Panc1 (cell line): Measurements from ENCODE around the gene YTHDF1. TPM values are rescaled to one million over a fixed set of nuclear protein-coding genes. Genes with fewer than 3 reads are reported as not detected.
A peak's percentile ranks its signal among the peaks of the same experiment; 100 is the strongest.

Experiments
- ATAC-seq: fragments of 200-7000 bp; cut with Tn5 transposase; 2 replicates; pipeline ENCODE4 v1.9.1; 2020; ENCODE audit warnings: mild to moderate bottlenecking, moderate library complexity
- BruUV-seq: library from RNA; stranded (reverse); fragments of 400-500 nt; replicated peaks from 2 replicates; lab custom pipeline; 2021; lab: Mats Ljungman, UMichigan
- CTCF ChIA-PET: fragments of 300-600 bp; sonication (Branson Sonifier 250); formaldehyde crosslinking; loops from one replicate; lab custom pipeline; 2022; ENCODE audit warnings: antibody characterized with exemption; lab: Charles Lee
- POLR2A ChIA-PET: fragments of 300-600 bp; sonication (Branson Sonifier 250); formaldehyde crosslinking; loops from one replicate; lab custom pipeline; 2022; ENCODE audit warnings: antibody characterized with exemption; lab: Charles Lee
- DNase-seq: peaks from one replicate; pipeline ENCODE4 v3.0.0-alpha.2; 2010; ENCODE audit warnings: low read depth, low spot score
- H3K27ac ChIP-seq: 2 replicates; pipeline ENCODE4 v1.5.1; 2011; ENCODE audit warnings: mild to moderate bottlenecking, low read length, inconsistent platforms
- H3K27me3 ChIP-seq: fragments of 200-500 bp; sonication (Bioruptor generic); 2 replicates; pipeline ENCODE4 v1.6.0; 2014; ENCODE audit warnings: low read length, inconsistent platforms; ENCODE audit not compliant: control insufficient read depth, insufficient read depth
- H3K36me3 ChIP-seq: fragments of 200-500 bp; sonication (Bioruptor generic); 2 replicates; pipeline ENCODE4 v1.5.1; 2014; ENCODE audit warnings: inconsistent platforms, mild to moderate bottlenecking, low read length, moderate library complexity; ENCODE audit not compliant: control insufficient read depth, insufficient read depth
- H3K4me1 ChIP-seq: 2 replicates; pipeline ENCODE4 v1.5.1; 2011; ENCODE audit warnings: inconsistent platforms, mild to moderate bottlenecking, low read length, moderate library complexity; ENCODE audit not compliant: control insufficient read depth, insufficient read depth
- H3K4me3 ChIP-seq, 2 experiments: 2 replicates each; pipeline ENCODE4 v1.5.1; 2011 to 2012; ENCODE audit warnings: low read depth in 2 of 2, low read length in 2 of 2, mild to moderate bottlenecking in 2 of 2, inconsistent platforms in 1 of 2, moderate library complexity in 1 of 2
- H3K9me3 ChIP-seq: fragments of 200-500 bp; sonication (Bioruptor generic); 2 replicates; pipeline ENCODE4 v1.5.1; 2014; ENCODE audit warnings: low read depth, mild to moderate bottlenecking, inconsistent platforms, low read length, moderate library complexity; ENCODE audit not compliant: control insufficient read depth, insufficient read depth
- CTCF ChIP-seq: fragments of 450-650 bp; IDR thresholded peaks from 2 replicates; pipeline ENCODE4 v1.5.1; 2017; ENCODE audit warnings: mild to moderate bottlenecking
- POLR2AphosphoS5 ChIP-seq: IDR thresholded peaks from 2 replicates; pipeline ENCODE4 v1.6.1; 2012; ENCODE audit warnings: mild to moderate bottlenecking, low read depth, low read length, moderate library complexity
- SIN3A ChIP-seq: IDR thresholded peaks from 2 replicates; pipeline ENCODE4 v1.6.1; 2012; ENCODE audit warnings: low read depth, mild to moderate bottlenecking, low read length, moderate library complexity, borderline replicate concordance; ENCODE audit not compliant: insufficient read depth
- TCF7L2 ChIP-seq: IDR thresholded peaks from 2 replicates; pipeline ENCODE4 v1.6.1; 2011; ENCODE audit warnings: mild to moderate bottlenecking, low read depth, low read length, inconsistent platforms
- in situ Hi-C: cut with HindIII; loops from 2 replicates; pipeline ENCODE4 v1.10.0; 2016; ENCODE audit warnings: low sequenced_read_pairs, low pct_unique_long_range_greater_than_20kb
- intact Hi-C: fragments of 100-400 bp; cut with micrococcal nuclease; formaldehyde crosslinking; loops from one replicate; pipeline ENCODE4 v1.10.0; 2022; ENCODE audit not compliant: unreplicated experiment
- total RNA-seq: library from RNA; stranded (reverse); gene quantifications from one replicate; pipeline ENCODE4 v1.2.1, GENCODE V29; 2021; ENCODE audit not compliant: unreplicated experiment
- TF ChIP-seq, protein P1 (sequence below), 2 experiments: IDR thresholded peaks; 2 replicates each; pipeline ENCODE4 v1.6.1; 2011 to 2012; ENCODE audit warnings: low read depth in 2 of 2, control low read depth in 1 of 2, low read length in 1 of 2, mild to moderate bottlenecking in 1 of 2, moderate library complexity in 1 of 2; ENCODE audit not compliant: insufficient read depth in 1 of 2

The YTHDF1 gene
- total RNA-seq, 1 experiment from 2014 or later = 43.0 TPM

DNA sequence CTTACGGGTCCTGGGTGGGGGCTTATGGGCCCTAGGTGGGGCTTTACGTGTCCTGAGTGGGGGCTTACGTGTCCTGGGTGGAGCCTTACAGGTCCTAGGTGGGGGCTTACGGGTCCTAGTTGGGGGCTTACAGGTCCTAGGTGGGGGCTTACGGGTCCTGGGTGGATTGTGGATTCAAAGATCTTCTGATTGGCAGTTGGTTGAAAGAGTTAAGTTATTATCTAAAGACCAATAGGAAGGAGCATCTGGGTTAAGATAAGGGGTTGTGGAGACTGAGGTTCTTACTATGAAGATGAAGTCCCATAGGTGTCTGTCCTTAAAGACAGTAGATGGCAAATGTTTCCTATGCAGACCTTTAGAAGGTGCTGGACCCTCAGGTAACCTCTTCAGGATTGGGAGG lies 11.3 kb upstream of the YTHDF1 start:
- TF ChIP-seq TCF7L2 (no peak), CTCF (no peak), SIN3A (no peak), POLR2AphosphoS5 (no peak)
- TF ChIP-seq, protein P1, sequence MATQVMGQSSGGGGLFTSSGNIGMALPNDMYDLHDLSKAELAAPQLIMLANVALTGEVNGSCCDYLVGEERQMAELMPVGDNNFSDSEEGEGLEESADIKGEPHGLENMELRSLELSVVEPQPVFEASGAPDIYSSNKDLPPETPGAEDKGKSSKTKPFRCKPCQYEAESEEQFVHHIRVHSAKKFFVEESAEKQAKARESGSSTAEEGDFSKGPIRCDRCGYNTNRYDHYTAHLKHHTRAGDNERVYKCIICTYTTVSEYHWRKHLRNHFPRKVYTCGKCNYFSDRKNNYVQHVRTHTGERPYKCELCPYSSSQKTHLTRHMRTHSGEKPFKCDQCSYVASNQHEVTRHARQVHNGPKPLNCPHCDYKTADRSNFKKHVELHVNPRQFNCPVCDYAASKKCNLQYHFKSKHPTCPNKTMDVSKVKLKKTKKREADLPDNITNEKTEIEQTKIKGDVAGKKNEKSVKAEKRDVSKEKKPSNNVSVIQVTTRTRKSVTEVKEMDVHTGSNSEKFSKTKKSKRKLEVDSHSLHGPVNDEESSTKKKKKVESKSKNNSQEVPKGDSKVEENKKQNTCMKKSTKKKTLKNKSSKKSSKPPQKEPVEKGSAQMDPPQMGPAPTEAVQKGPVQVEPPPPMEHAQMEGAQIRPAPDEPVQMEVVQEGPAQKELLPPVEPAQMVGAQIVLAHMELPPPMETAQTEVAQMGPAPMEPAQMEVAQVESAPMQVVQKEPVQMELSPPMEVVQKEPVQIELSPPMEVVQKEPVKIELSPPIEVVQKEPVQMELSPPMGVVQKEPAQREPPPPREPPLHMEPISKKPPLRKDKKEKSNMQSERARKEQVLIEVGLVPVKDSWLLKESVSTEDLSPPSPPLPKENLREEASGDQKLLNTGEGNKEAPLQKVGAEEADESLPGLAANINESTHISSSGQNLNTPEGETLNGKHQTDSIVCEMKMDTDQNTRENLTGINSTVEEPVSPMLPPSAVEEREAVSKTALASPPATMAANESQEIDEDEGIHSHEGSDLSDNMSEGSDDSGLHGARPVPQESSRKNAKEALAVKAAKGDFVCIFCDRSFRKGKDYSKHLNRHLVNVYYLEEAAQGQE (IDR thresholded peaks at IDR 0.05; ENCODE audit: insufficient read depth in 1 of 2, low read depth in 2 of 2, low read length in 1 of 2) = no peak
- no TSS peak for BruUV-seq
- H3K9me3 ChIP-seq = no peaks in the 10 kb centered on the region
- peaks cover 45% of the 10 kb centered on the region for H3K4me1 ChIP-seq
- no peak for ATAC-seq
- H3K4me3 ChIP-seq = no peak overlapping the region
- intact Hi-C loops = no loop called here
- H3K27ac ChIP-seq = no peak overlapping the region
- DNase-seq = no peak
- in situ Hi-C loops = no loop called here
- H3K36me3 ChIP-seq = no peaks in the 10 kb centered on the region
- ChIA-PET POLR2A (no interaction called here), CTCF (no interaction called here)
- H3K27me3 ChIP-seq = no peaks in the 10 kb centered on the region

- no peaks in the 10 kb centered on the region for H3K27me3 ChIP-seq
- H3K27ac ChIP-seq = peak overlapping the region; percentile 29; the same call in 1 of the 2 replicates
- ATAC-seq = no peak
- TF ChIP-seq CTCF (no peak), TCF7L2 (no peak)
- TF ChIP-seq, protein P1 (IDR thresholded peaks at IDR 0.05; ENCODE audit: insufficient read depth in 1 of 2, low read depth in 2 of 2, low read length in 1 of 2) = no peak
- no peaks in the 10 kb centered on the region for H3K9me3 ChIP-seq
- intact Hi-C loops (no loop called here), in situ Hi-C loops (no loop called here)
- no peak for DNase-seq
- BruUV-seq = no TSS peak
- ChIA-PET CTCF (interaction anchor here (4.1 kb wide), 1 partner anchor 8 kb away, joined by 52 read pairs; the partner anchor contains the start of gene BIRC7), POLR2A (no interaction called here)
- H3K4me3 ChIP-seq = no peak overlapping the region
- no peaks in the 10 kb centered on the region for H3K36me3 ChIP-seq
- H3K4me1 ChIP-seq = peaks cover 35% of the 10 kb centered on the region
Measured at GRCh38 chr20:63226042-63226943, 10.4 kb upstream of the YTHDF1 start.
